GM12872 (cell line): ENCODE data around the gene CCP110.

Experiments
- CTCF ChIP-seq: IDR thresholded peaks from 3 replicates; pipeline ENCODE4 v1.5.1; 2011; ENCODE audit warnings: low read depth, mild to moderate bottlenecking, low read length, moderate library complexity; ENCODE audit not compliant: insufficient read depth

CCP110 gene

GRCh38 chr16:19485611-19486010 lies 38.1 kb upstream of the CCP110 start:
- TF ChIP-seq CTCF, result no peak

- TF ChIP-seq CTCF, result no peak
Observed at GRCh38 chr16:19486051-19486450, 37.7 kb upstream of the CCP110 start.

DNA sequence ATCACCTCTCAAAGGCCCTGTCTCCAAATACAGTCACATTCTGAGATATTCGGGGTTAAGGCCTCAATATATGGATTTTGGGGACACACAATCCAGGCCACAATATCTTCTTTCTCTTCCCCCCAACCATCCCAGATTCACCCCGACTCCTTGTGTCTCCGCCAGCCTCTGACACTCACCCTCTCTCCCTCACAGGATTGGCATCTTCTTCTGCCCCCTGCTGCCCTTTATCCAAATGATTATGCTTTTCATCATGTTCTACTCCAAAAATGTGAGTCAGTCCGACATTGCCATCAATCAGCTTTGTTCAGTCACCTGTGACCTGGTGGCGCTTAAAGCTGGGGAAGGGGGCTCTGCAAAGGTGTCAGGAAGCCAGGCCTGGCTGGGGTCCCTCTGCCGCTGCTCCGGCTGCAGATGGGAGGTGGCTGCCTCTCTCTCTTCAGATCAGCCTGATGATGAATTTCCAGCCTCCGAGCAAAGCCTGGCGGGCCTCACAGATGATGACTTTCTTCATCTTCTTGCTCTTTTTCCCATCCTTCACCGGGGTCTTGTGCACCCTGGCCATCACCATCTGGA lies 36.9 kb upstream of the CCP110 start:
- TF ChIP-seq CTCF, result no peak

DNA sequence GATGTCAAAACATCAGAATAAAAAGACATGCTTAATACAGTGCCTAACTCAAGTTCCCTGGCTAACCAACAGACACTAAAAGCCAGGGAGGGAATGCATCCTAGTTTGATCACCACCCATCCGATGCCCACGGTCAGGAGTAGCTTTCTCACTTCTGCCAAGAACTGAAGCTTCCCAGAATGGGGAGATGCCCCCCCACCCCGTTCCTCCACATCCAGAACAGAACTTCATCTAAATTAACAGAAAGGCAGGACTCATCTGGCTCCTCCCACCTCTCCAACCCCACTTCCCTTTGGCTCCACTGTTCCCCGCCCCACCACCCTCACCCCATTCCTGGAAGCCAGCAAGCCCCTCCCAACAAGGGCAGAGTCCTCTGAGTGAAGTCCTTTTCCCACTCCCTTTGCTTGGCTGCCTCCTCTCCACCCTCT lies 35.5 kb upstream of the CCP110 start:
- TF ChIP-seq CTCF, result no peak

DNA sequence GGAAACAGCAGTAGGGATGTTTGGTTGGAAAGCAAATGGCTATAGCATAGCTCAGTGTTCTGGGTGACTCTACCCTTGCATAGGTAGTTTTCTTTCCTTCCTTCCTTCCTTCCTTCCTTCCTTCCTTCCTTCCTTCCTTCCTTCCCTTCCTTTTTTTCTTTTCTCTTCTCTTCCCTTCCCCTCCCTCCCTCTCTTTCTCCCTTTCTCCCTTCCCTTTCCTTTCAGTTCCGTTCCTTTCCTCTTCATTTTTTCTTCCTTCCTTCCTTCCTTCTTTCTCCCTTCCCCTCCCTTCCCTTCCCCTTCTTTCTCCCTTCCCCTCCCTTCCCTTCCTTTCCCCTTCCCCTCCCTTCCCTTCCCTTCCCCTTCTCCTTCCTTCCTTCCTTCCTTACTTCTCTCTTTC lies 33.1 kb upstream of the CCP110 start:
- no peak for TF ChIP-seq CTCF

DNA sequence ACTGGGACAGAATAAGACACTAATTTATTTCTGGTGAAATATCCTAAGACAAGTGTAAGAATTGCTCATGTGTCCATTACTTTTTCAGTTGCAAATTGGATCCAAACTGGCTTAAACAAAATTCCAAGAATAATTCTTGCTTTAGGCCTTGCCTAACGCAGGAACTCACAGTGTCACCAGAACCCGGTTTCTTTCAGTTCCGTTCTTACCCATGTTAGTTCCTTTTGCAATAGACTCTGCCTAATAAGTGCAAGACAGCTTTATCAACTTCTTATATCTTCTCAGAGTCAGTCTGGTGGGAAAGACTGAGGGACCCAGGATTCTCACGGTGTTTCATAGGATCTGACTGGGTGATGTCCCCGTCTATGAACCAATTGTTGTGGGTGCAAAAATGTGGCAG lies 26.6 kb upstream of the CCP110 start:
- no peak for TF ChIP-seq CTCF

GRCh38 chr16:19499006-19499405 lies 24.7 kb upstream of the CCP110 start:
- TF ChIP-seq CTCF, result no peak
